H1 (cell line): ENCODE measurements around the gene KCNMB1. TPM values are rescaled to one million over a fixed set of nuclear protein-coding genes. Genes with fewer than 3 reads are reported as not detected.

ENCODE experiments used
- CTCF ChIA-PET: fragments of 300-600 bp; sonication (Branson Sonifier 250); formaldehyde crosslinking; loops from one replicate; lab custom pipeline; 2021; ENCODE audit not compliant: partially characterized antibody; lab: Charles Lee
- POLR2A ChIA-PET: fragments of 300-600 bp; sonication (Branson Sonifier 250); formaldehyde crosslinking; loops from one replicate; lab custom pipeline; 2021; ENCODE audit warnings: inconsistent platforms; ENCODE audit not compliant: partially characterized antibody; lab: Charles Lee
- DNase-seq, 2 experiments: peaks; one replicate each; pipeline versions ENCODE4 v3.0.0 to v3.0.0-alpha.2; 2010 to 2022; ENCODE audit warnings: low spot score in 2 of 2, low read depth in 1 of 2, mixed read lengths in 1 of 2
- FAIRE-seq: peaks from 2 replicates; lab custom pipeline; 2011; peaks lifted over from hg19 to GRCh38; lab: Jason Lieb, UNC
- H2AFZ ChIP-seq: 2 replicates; pipeline ENCODE4 v1.8.1; 2012; ENCODE audit warnings: low read length, inconsistent platforms
- H2AK5ac ChIP-seq: 2 replicates; pipeline ENCODE4 v1.6.1; 2013; ENCODE audit warnings: low read depth, low read length
- H2BK120ac ChIP-seq: replicated peaks from 2 replicates; pipeline ENCODE3; 2013; ENCODE audit warnings: low read depth, low read length, inconsistent platforms
- H2BK12ac ChIP-seq: 2 replicates; pipeline ENCODE4 v1.6.1; 2013; ENCODE audit warnings: low read depth, low read length
- H2BK15ac ChIP-seq: 2 replicates; pipeline ENCODE4 v1.6.1; 2013; ENCODE audit warnings: low read length
- H2BK20ac ChIP-seq: 2 replicates; pipeline ENCODE4 v1.6.1; 2013; ENCODE audit warnings: low read length
- H2BK5ac ChIP-seq: 2 replicates; pipeline ENCODE4 v1.6.1; 2013; ENCODE audit warnings: low read depth, low read length
- H3K14ac ChIP-seq: 2 replicates; pipeline ENCODE4 v1.6.1; 2013; ENCODE audit warnings: inconsistent platforms; ENCODE audit not compliant: insufficient read length
- H3K18ac ChIP-seq: 2 replicates; pipeline ENCODE4 v1.6.1; 2013; ENCODE audit warnings: low read length; ENCODE audit errors: extremely low read depth
- H3K23ac ChIP-seq: 2 replicates; pipeline ENCODE4 v1.6.1; 2013; ENCODE audit warnings: inconsistent platforms; ENCODE audit not compliant: insufficient read length
- H3K23me2 ChIP-seq: 2 replicates; pipeline ENCODE4 v1.6.1; 2013; ENCODE audit warnings: low read depth, low read length
- H3K27ac ChIP-seq: 2 replicates; pipeline ENCODE4 v1.6.1; 2011; ENCODE audit warnings: low read depth, low read length, inconsistent platforms
- H3K27me3 ChIP-seq, 4 experiments: replicated peaks in 1 of 4; 1 replicate in 1 of 4; 2 replicates in 3 of 4; pipeline versions ENCODE4 v1.6.1 to v1.8.1; 2011 to 2013; ENCODE audit warnings: low read length in 3 of 4, mild to moderate bottlenecking in 3 of 4, inconsistent platforms in 2 of 4, mixed read lengths in 2 of 4, moderate library complexity in 1 of 4; ENCODE audit not compliant: control insufficient read depth in 3 of 4, insufficient read depth in 3 of 4; ENCODE audit errors: extremely low read depth in 1 of 4
- H3K36me3 ChIP-seq, 4 experiments: 2 replicates each; pipeline versions ENCODE4 v1.6.1 to v1.8.1; 2011 to 2013; ENCODE audit warnings: mild to moderate bottlenecking in 4 of 4, low read length in 3 of 4, moderate library complexity in 2 of 4, control low read depth in 1 of 4, inconsistent platforms in 1 of 4; ENCODE audit not compliant: insufficient read depth in 4 of 4, control insufficient read depth in 2 of 4
- H3K4ac ChIP-seq: replicated peaks from 2 replicates; pipeline ENCODE3; 2013; ENCODE audit warnings: low read length, low read depth, mixed read lengths, inconsistent platforms; ENCODE audit not compliant: insufficient read length
- H3K4me1 ChIP-seq, 4 experiments: replicated peaks in 1 of 4; 1 replicate in 1 of 4; 2 replicates in 3 of 4; pipeline versions ENCODE4 v1.6.1 to v1.8.1; 2011 to 2013; ENCODE audit warnings: low read length in 3 of 4, inconsistent platforms in 2 of 4, mixed read lengths in 1 of 4; ENCODE audit not compliant: insufficient read depth in 4 of 4, control insufficient read depth in 3 of 4
- H3K4me2 ChIP-seq, 2 experiments: 2 replicates each; pipeline versions ENCODE4 v1.6.1 to v1.8.1; 2011 to 2013; ENCODE audit warnings: low read depth in 2 of 2, low read length in 2 of 2, control low read depth in 1 of 2, inconsistent platforms in 1 of 2, mild to moderate bottlenecking in 1 of 2; ENCODE audit not compliant: insufficient read depth in 1 of 2
- H3K4me3 ChIP-seq, 4 experiments: fragments of 200-600, 300-600 bp in 1 of 4; sonication (generic), shearing (Covaris generic), sonication (Bioruptor Twin) in 1 of 4; 2 replicates each; pipeline versions ENCODE4 v1.5.1 to v1.8.1; 2011 to 2016; ENCODE audit warnings: low read length in 4 of 4, low read depth in 3 of 4, control low read depth in 2 of 4, inconsistent platforms in 2 of 4, mild to moderate bottlenecking in 2 of 4, mixed read lengths in 1 of 4, moderate library complexity in 1 of 4; ENCODE audit not compliant: insufficient read depth in 2 of 4; ENCODE audit errors: extremely low read depth in 1 of 4
- H3K56ac ChIP-seq: replicated peaks from 2 replicates; pipeline ENCODE3; 2013; ENCODE audit warnings: low read depth, mild to moderate bottlenecking, mixed read lengths, low read length, inconsistent platforms; ENCODE audit not compliant: insufficient read length
- H3K79me1 ChIP-seq: 2 replicates; pipeline ENCODE4 v1.6.1; 2013; ENCODE audit warnings: low read depth, low read length, control low read depth
- H3K79me2 ChIP-seq, 2 experiments: 2 replicates each; pipeline versions ENCODE4 v1.6.1 to v1.8.1; 2012 to 2013; ENCODE audit warnings: low read length in 2 of 2, mild to moderate bottlenecking in 2 of 2, inconsistent platforms in 1 of 2; ENCODE audit not compliant: insufficient read depth in 2 of 2, control insufficient read depth in 1 of 2
- H3K9ac ChIP-seq, 4 experiments: replicated peaks in 1 of 4; 1 replicate in 1 of 4; 2 replicates in 3 of 4; pipeline versions ENCODE4 v1.6.1 to v1.8.1; 2011 to 2013; ENCODE audit warnings: low read depth in 3 of 4, low read length in 3 of 4, control low read depth in 2 of 4, mild to moderate bottlenecking in 2 of 4, moderate library complexity in 2 of 4, inconsistent platforms in 1 of 4; ENCODE audit errors: extremely low read depth in 1 of 4
- H3K9me3 ChIP-seq, 2 experiments: 2 replicates each; pipeline versions ENCODE4 v1.6.1 to v1.8.1; 2012 to 2013; ENCODE audit warnings: mild to moderate bottlenecking in 2 of 2, moderate library complexity in 2 of 2, control low read depth in 1 of 2, inconsistent platforms in 1 of 2, low read depth in 1 of 2, low read length in 1 of 2, mixed read lengths in 1 of 2; ENCODE audit not compliant: insufficient read depth in 2 of 2
- H4K20me1 ChIP-seq, 2 experiments: replicated peaks in 1 of 2; 2 replicates each; pipeline versions ENCODE3 to v1.8.1; 2011 to 2013; ENCODE audit warnings: inconsistent platforms in 2 of 2, low read length in 2 of 2, mild to moderate bottlenecking in 1 of 2; ENCODE audit not compliant: insufficient read depth in 2 of 2, control insufficient read depth in 1 of 2
- H4K5ac ChIP-seq: 2 replicates; pipeline ENCODE4 v1.6.1; 2013; ENCODE audit warnings: low read length, low read depth, mixed read lengths, inconsistent platforms; ENCODE audit not compliant: insufficient read length
- H4K8ac ChIP-seq: 2 replicates; pipeline ENCODE4 v1.8.0; 2013; ENCODE audit warnings: mild to moderate bottlenecking, moderate library complexity, low read length, inconsistent platforms; ENCODE audit not compliant: insufficient read depth; ENCODE audit errors: extremely low read depth
- H4K91ac ChIP-seq: replicated peaks from 2 replicates; pipeline ENCODE3; 2013; ENCODE audit warnings: low read length, mixed read lengths, inconsistent platforms; ENCODE audit not compliant: insufficient read length
- CHD2 ChIP-seq: IDR thresholded peaks from 2 replicates; pipeline ENCODE4 v1.6.1; 2012; ENCODE audit warnings: low read length, improper control_type of control experiment
- NANOG ChIP-seq: IDR thresholded peaks from 2 replicates; pipeline ENCODE4 v1.6.1; 2011; ENCODE audit warnings: low read length, low read depth, mild to moderate bottlenecking, inconsistent platforms; ENCODE audit not compliant: insufficient read depth, poor library complexity, severe bottlenecking
- SAP30 ChIP-seq: fragments of 300-600 bp; sonication (generic); IDR thresholded peaks from 2 replicates; pipeline ENCODE4 v1.7.1; 2012; ENCODE audit warnings: low read length, moderate library complexity, mild to moderate bottlenecking, inconsistent platforms; ENCODE audit not compliant: insufficient read depth, insufficient replicate concordance
- WGBS, 2 experiments: shearing (Covaris generic) in 1 of 2; methylation state at CpG; one replicate each; pipeline versions ENCODE4 v1.1.6 to v1.1.7; 2013 to 2015; ENCODE audit warnings: low lambda C conversion rate in 2 of 2, mixed read lengths in 2 of 2, inconsistent platforms in 1 of 2, low coverage in 1 of 2, missing lambda C conversion rate in 1 of 2; ENCODE audit not compliant: insufficient replicate concordance in 2 of 2, insufficient coverage in 1 of 2, insufficient read length in 1 of 2; ENCODE audit errors: extremely low coverage in 1 of 2, missing lambda C conversion rate in 1 of 2; 5-methylcytosine and 5-hydroxymethylcytosine counted together
- polyA plus RNA-seq, 7 experiments: library from polyadenylated mRNA; depleted of rRNA in 3 of 7; stranded (reverse) in 5 of 7; unstranded in 2 of 7; fragments of >200 nt in 5 of 7; fragments of 200-250 nt in 2 of 7; gene quantifications; 1 replicate in 5 of 7; 2 replicates in 1 of 7; 4 replicates in 1 of 7; pipeline versions ENCODE4 v1.2.1 to v1.2.3, GENCODE V29; 2011 to 2013; ENCODE audit warnings: missing spikeins in 2 of 7, mixed read lengths in 2 of 7
- total RNA-seq: library from RNA; stranded (reverse); fragmentation: NEBNext Ultra II Directional; extraction: Animal tissue kit (Norgen Biotek cat#: 25700); gene quantifications from 2 replicates; pipeline ENCODE4 v1.2.1, GENCODE V29; 2021
- TF ChIP-seq, protein P1 (sequence below): IDR thresholded peaks from 2 replicates; pipeline ENCODE4 v1.6.1; 2011; ENCODE audit warnings: low read length, improper control_type of control experiment
- TF ChIP-seq, protein P2 (sequence below): IDR thresholded peaks from 2 replicates; pipeline ENCODE4 v1.6.1; 2012; ENCODE audit warnings: inconsistent platforms

KCNMB1 gene
- total and polyA plus RNA-seq, 2 of the 8 experiments (the other 6 are each of a cell fraction or from before 2014, with no cell fraction given): 0.08 to 0.19 TPM

DNA sequence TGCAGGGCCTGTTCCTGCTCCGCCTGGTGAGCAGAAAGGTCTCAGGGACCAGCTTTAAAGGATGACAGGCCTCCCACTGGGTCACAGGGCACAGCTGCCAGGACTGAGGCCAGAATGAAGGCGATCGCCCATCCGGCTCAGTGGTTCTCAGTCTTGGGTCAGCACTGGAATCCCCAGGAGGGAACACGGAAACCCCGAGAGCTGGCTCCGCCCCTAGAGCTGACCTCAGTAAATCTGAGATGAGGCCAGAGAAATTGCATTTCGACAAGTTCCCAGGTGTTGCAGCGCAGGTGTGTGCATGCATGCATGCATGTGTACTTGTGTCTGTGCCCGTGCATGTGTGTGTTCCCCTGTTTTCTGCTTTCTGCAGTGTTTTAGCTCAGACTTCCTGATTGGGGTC lies 47.2 kb upstream of the KCNMB1 start:
- H3K23ac ChIP-seq: no peak overlapping the region
- no peak overlapping the region for H2BK120ac ChIP-seq
- no peak overlapping the region for H2BK12ac ChIP-seq
- H3K14ac ChIP-seq: no peak overlapping the region
- ChIA-PET POLR2A (no interaction called here), CTCF (interaction anchor here (0.8 to 7.0 kb wide), 11 partner anchors 10 to 355 kb away, joined by 3 to 160 read pairs (median 4); no protein-coding TSS in a partner anchor)
- H3K79me1 ChIP-seq: no peaks in the 10 kb centered on the region; the same call in 1 of the 2 replicates
- no peak overlapping the region for H3K18ac ChIP-seq
- no peaks in the 10 kb centered on the region for H3K79me2 ChIP-seq
- H3K4me1 ChIP-seq: peaks cover 0 to 17% (median 10%) of the 10 kb centered on the region in 4 experiments; a peak in 6 of 7 replicates
- no peak overlapping the region for H3K4me2 ChIP-seq
- H2BK5ac ChIP-seq: no peak overlapping the region
- H4K91ac ChIP-seq: no peak overlapping the region
- TF ChIP-seq SAP30: no peak
- TF ChIP-seq NANOG: no peak
- TF ChIP-seq, protein P1, sequence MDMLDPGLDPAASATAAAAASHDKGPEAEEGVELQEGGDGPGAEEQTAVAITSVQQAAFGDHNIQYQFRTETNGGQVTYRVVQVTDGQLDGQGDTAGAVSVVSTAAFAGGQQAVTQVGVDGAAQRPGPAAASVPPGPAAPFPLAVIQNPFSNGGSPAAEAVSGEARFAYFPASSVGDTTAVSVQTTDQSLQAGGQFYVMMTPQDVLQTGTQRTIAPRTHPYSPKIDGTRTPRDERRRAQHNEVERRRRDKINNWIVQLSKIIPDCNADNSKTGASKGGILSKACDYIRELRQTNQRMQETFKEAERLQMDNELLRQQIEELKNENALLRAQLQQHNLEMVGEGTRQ: no peak
- TF ChIP-seq CHD2: no peak
- TF ChIP-seq, protein P2, sequence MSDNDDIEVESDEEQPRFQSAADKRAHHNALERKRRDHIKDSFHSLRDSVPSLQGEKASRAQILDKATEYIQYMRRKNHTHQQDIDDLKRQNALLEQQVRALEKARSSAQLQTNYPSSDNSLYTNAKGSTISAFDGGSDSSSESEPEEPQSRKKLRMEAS: no peak
- no peaks in the 10 kb centered on the region for H3K9me3 ChIP-seq
- no peak overlapping the region; the same call in 1 of the 2 replicates for H4K8ac ChIP-seq
- no peaks in the 10 kb centered on the region for H3K36me3 ChIP-seq
- DNase-seq (no peak), FAIRE-seq (no peak)
- H3K27ac ChIP-seq: no peak overlapping the region
- no peak overlapping the region for H2BK15ac ChIP-seq
- H3K4ac ChIP-seq: no peak overlapping the region
- H3K56ac ChIP-seq: no peak overlapping the region
- no peak overlapping the region for H2BK20ac ChIP-seq
- H3K23me2 ChIP-seq: no peaks in the 10 kb centered on the region
- H4K5ac ChIP-seq: no peak overlapping the region
- no peak overlapping the region for H3K4me3 ChIP-seq
- no peaks in the 10 kb centered on the region for H4K20me1 ChIP-seq
- no peak overlapping the region for H2AFZ ChIP-seq
- H3K9ac ChIP-seq: no peak overlapping the region
- WGBS, 2 experiments: 86% methylated on average over 10 of the region's 10 CpGs; no CpG with 5 or more reads in 1 of the 2 experiments
- no peak overlapping the region for H2AK5ac ChIP-seq
- no peaks in the 10 kb centered on the region; a peak in 1 of 7 replicates for H3K27me3 ChIP-seq
